GM18909 (cell line): Measurements from ENCODE around the gene FGFR4.
"Not testable (repeated sequence)": the region's sequence is repeated elsewhere in the genome, so short reads cannot be mapped to it uniquely, and the experiment has no call there.

Experiments used
- ATAC-seq: cut with Tn5 transposase; IDR thresholded peaks from one replicate; pipeline ENCODE4 v1.9.1; 2021; ENCODE audit warnings: mild to moderate bottlenecking; ENCODE audit not compliant: unreplicated experiment, poor library complexity

FGFR4 gene

GRCh38 chr5:177086654-177087397 lies at the start of gene FGFR4:
FGFR4 (plus strand) TSS chr5:177086915; CDS start chr5:177089603, 2,688 bp downstream.
- ATAC-seq, result peak; percentile 75

DNA sequence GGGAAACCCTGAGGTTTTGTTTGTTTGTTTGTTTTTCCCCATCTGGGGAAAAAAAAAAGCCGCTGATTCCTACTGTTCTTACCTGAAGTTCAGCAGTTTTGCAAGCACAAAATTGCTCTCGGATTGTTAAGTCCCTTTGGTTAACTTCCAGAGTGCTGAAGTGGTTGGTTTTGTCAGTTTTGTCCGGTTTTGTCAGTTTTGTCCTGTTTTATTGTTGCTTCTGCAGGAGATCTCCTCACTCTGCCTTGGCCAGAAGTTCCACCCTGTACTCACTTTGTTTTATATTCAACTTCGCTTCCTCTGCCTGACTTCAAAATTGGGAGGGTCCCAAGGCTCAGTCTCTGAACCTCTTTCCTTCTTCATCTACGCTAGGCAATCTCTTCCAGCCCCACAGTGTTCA lies 49.8 kb upstream of the FGFR4 start:
- ATAC-seq, result no peak

GRCh38 chr5:177040814-177041420 lies 45.8 kb upstream of the FGFR4 start:
- no peak for ATAC-seq

GRCh38 chr5:177041936-177042335 lies 44.8 kb upstream of the FGFR4 start:
- ATAC-seq, result no peak

- no peak for ATAC-seq
These were observed 43.6 kb upstream of the FGFR4 start for GRCh38 chr5:177043114-177043513.

- ATAC-seq, result no peak
These were observed 42.8 kb upstream of the FGFR4 start for GRCh38 chr5:177043958-177044357.

- ATAC-seq, result no peak
These were observed 42.1 kb upstream of the FGFR4 start for GRCh38 chr5:177044641-177045040.

DNA sequence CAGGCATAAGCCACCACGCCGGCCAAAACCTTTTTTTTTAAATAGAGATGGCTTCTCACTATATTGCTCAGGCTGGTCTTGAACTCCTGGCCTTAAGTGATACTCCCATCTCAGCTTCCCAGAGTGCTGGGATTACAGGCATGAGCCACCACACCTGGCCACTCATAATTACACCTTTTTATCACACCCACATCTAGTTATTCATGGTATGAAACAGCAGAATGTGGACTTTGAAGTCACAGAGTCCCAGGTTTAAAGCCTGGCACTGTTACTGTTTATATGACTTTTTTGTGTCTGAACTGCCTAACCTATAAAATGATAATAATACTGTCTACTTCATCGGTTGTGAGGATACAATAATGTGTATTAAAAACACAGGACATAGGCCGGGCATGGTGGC lies 41.1 kb upstream of the FGFR4 start:
- ATAC-seq, result no peak

DNA sequence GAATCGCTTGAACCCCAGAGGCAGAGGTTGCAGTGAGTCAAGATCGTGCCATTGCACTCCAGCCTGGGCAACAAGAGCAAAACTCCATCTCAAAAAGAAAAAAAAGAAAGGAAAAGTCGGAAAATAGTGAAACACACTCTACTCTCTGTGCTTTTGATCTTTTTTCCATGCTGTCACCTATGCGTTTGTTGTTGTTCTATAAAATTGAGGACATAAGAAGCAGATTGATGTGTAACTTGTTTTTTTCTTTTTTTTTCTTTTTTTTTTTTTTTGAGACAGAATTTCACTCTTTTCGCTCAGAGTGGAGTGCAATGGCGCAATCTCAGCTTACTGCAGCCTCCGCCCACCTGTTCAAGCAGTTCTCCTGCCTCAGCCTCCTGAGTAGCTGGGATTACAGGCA lies 38.2 kb upstream of the FGFR4 start:
- ATAC-seq, result not testable (repeated sequence)

GRCh38 chr5:177049285-177049684 lies 37.4 kb upstream of the FGFR4 start:
- no peak for ATAC-seq

- no peak for ATAC-seq
These were observed 22.0 kb upstream of the FGFR4 start for GRCh38 chr5:177064500-177065277.

- no peak for ATAC-seq
These were observed 21.2 kb upstream of the FGFR4 start for GRCh38 chr5:177065491-177065890.

- no peak for ATAC-seq
These were observed 20.5 kb upstream of the FGFR4 start for GRCh38 chr5:177066224-177066623.

GRCh38 chr5:177067503-177067902 lies 19.2 kb upstream of the FGFR4 start:
- no peak for ATAC-seq

DNA sequence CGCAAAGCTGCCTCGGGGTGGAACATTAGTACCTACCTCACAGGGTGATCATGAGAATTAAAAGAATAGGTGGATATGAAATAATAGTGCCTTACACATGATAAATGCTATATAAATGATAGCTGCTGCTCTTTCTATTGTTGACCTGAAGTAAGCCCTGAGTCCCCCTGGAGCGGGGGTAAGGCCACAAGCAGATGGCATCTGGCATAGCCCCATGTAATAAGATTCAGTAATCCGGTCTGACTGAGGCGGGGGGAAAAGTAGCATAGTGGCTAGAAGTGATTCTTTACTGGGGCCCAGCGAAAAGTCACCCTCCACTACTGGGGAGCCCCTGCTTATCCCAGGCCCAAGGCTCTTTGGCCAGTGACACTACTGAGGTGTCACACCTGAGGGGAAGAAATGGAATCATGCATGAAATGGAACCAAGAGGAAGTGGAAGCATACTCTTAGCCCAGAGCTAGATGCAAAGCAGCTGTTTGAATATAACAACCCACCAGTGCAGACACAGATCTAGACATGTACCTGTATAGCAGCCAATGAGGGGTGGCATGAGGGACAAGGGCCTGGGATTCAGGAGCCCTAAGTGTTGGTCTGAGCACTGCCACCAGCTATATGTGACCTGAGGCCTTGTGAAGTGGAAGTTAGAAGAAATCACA lies 16.1 kb upstream of the FGFR4 start:
- no peak for ATAC-seq

DNA sequence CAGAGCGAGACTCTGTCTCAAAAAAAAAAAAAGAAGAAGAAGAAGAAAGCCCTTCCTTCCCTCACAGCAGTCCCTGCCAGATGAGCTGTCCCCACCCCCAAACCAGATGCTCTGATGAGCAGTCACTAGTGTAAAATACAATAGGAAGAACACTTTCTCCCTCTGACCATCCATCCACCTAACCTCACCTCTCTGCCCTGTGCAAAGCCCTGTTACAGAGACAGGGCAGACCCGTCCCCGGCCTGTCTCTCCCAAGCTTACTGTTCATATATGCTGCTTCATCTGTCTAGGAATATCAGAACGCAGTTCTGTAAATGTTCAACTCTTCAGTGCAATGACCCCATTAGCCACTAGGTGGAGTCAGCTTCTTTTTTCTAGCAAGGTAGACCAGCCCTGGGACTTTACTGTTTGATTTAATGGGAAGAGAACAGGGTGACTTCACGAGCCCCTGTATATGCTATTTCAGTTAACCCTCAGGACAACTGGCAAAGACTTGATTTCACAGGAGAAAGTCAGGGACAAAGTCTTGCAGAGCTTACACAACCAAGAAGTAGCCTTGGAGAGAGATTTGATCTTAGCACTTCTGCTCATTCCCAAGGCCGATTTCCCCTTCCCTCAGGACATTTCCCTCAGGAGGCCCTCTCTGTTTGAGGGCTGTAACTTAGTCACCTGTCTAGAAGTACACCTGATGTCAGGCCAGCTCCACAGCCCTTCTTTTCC lies 14.9 kb upstream of the FGFR4 start:
- ATAC-seq, result peak; percentile 65

DNA sequence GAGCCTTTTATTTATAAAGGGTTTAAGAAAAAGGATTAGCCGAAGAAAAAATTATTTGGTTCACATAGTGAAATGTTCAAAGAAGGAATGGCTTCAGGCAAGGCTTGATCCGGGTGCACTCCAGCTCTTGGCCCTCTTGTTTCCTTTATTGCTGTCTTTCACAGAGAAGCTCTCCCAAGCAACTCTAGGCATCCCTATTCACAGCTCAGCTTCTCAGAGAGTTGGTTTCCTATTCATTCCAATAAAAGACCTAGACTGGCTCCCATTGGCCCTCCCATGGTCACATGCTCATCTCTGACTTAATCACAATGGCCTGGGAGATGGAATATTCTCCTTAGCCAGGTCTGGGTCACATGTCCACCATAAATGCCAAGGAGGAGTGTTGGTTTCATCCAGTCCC lies 9.4 kb upstream of the FGFR4 start:
- no peak for ATAC-seq

GRCh38 chr5:177079606-177080005 lies 7.1 kb upstream of the FGFR4 start:
- ATAC-seq, result no peak

- no peak for ATAC-seq
These were observed 6.5 kb upstream of the FGFR4 start for GRCh38 chr5:177080265-177080664.

GRCh38 chr5:177081859-177082258 lies 4.9 kb upstream of the FGFR4 start:
- no peak for ATAC-seq
